K562 (cell line): ENCODE results near the gene SRCAP. TPM values are rescaled to one million over a fixed set of nuclear protein-coding genes. Genes with fewer than 3 reads are reported as not detected.

Experiments used
- DIDO1 ChIP-seq: fragments of 450-650 bp; IDR thresholded peaks from 2 replicates; pipeline ENCODE4 v1.6.1; 2016; ENCODE audit warnings: low read depth, missing biosample characterization, missing genetic modification characterization
- DPF2 ChIP-seq: fragments of 450-650 bp; IDR thresholded peaks from 2 replicates; pipeline ENCODE4 v1.6.1; 2016
- ELF4 ChIP-seq: fragments of 450-650 bp; formaldehyde crosslinking; IDR thresholded peaks from 2 replicates; pipeline ENCODE4 v1.4.0; 2022; ENCODE audit warnings: missing genetic modification characterization
- MAZ ChIP-seq, 2 experiments: fragments of 450-650 bp in 1 of 2; sonication (generic) in 1 of 2; formaldehyde crosslinking; IDR thresholded peaks in 1 of 2; conservative IDR thresholded peaks in 1 of 2; 2 replicates each; pipeline versions ENCODE4 v1.4.0 to v1.5.0; 2020; ENCODE audit warnings: mild to moderate bottlenecking in 1 of 2, missing genetic modification reagents in 1 of 2
- MED1 ChIP-seq: sonication (generic); formaldehyde crosslinking; IDR thresholded peaks from 2 replicates; pipeline ENCODE4 v1.8.1; 2023; ENCODE audit warnings: missing genetic modification reagents, borderline replicate concordance
- MEIS2 ChIP-seq: fragments of 450-650 bp; IDR thresholded peaks from 2 replicates; pipeline ENCODE4 v1.6.1; 2014; ENCODE audit warnings: mild to moderate bottlenecking; ENCODE audit not compliant: partially characterized antibody
- POLR2AphosphoS2 ChIP-seq: IDR thresholded peaks from 2 replicates; pipeline ENCODE4 v1.6.1; 2012; ENCODE audit warnings: low read length, improper control_type of control experiment
- POLR2G ChIP-seq: fragments of 200-400 bp; formaldehyde crosslinking; IDR thresholded peaks from 2 replicates; pipeline ENCODE4 v1.6.1; 2017; ENCODE audit warnings: low read depth, mild to moderate bottlenecking, antibody characterized with exemption, low read length, moderate library complexity
- POLR2H ChIP-seq: IDR thresholded peaks from 2 replicates; pipeline ENCODE4 v1.6.1; 2016; ENCODE audit warnings: missing genetic modification characterization, low read depth, mild to moderate bottlenecking, control low read depth, missing compliant biosample characterization, moderate library complexity
- RBM17 ChIP-seq: fragments of 200-400 bp; formaldehyde crosslinking; IDR thresholded peaks from 2 replicates; pipeline ENCODE4 v1.6.1; 2017; ENCODE audit warnings: low read depth, mild to moderate bottlenecking, low read length, borderline replicate concordance
- TEAD1 ChIP-seq, 2 experiments: fragments of 450-650 bp in 1 of 2; sonication (generic) in 1 of 2; formaldehyde crosslinking; IDR thresholded peaks; 2 replicates each; pipeline versions ENCODE4 v1.4.0 to v1.8.0; 2020 to 2022; ENCODE audit warnings: mild to moderate bottlenecking in 2 of 2, missing genetic modification reagents in 1 of 2
- TEAD4 ChIP-seq, 2 experiments: sonication (generic) in 1 of 2; formaldehyde crosslinking in 1 of 2; IDR thresholded peaks; 2 replicates each; pipeline versions ENCODE4 v1.6.1 to v1.8.0; 2012 to 2022; ENCODE audit warnings: borderline replicate concordance in 1 of 2, inconsistent platforms in 1 of 2, low read length in 1 of 2, mild to moderate bottlenecking in 1 of 2, missing genetic modification reagents in 1 of 2
- TOE1 ChIP-seq, 2 experiments: fragments of 450-650 bp in 1 of 2; sonication (generic) in 1 of 2; formaldehyde crosslinking in 1 of 2; IDR thresholded peaks; 2 replicates each; pipeline versions ENCODE4 v1.7.1 to v1.8.0; 2016 to 2022; ENCODE audit warnings: borderline replicate concordance in 2 of 2, mild to moderate bottlenecking in 2 of 2, antibody characterized with exemption in 1 of 2, inconsistent platforms in 1 of 2, low read depth in 1 of 2, missing genetic modification reagents in 1 of 2, moderate library complexity in 1 of 2
- ZBTB12 ChIP-seq: fragments of 250-450 bp; sonication (Bioruptor Pico); IDR thresholded peaks from 2 replicates; pipeline ENCODE4 v1.4.0; 2020
- ZBTB7A ChIP-seq: IDR thresholded peaks from 2 replicates; pipeline ENCODE4 v1.6.1; 2011; ENCODE audit warnings: low read depth, mild to moderate bottlenecking, low read length, moderate library complexity, borderline replicate concordance; ENCODE audit not compliant: control insufficient read depth
- ZBTB9 ChIP-seq: fragments of 450-650 bp; formaldehyde crosslinking; IDR thresholded peaks from 2 replicates; pipeline ENCODE4 v1.4.0; 2020; ENCODE audit warnings: mild to moderate bottlenecking, moderate library complexity
- ZNF121 ChIP-seq: sonication (generic); formaldehyde crosslinking; conservative IDR thresholded peaks from 2 replicates; pipeline ENCODE4 v1.8.0; 2022; ENCODE audit warnings: missing genetic modification reagents
- polyA plus RNA-seq, 8 experiments: library from polyadenylated mRNA; depleted of rRNA in 4 of 8; stranded (reverse) in 5 of 8; unstranded in 3 of 8; fragments of >200 nt; fragmentation: Nextera tagmentation in 2 of 8; fragmentation: Illumina TruSeq in 1 of 8; extraction: Ambion mirVana in 2 of 8; extraction: Trizol in 1 of 8; gene quantifications; 2 replicates each; pipeline versions ENCODE4 v1.2.1 to v1.2.3, GENCODE V29; 2011 to 2014; ENCODE audit warnings: inconsistent platforms in 1 of 8, missing spikeins in 1 of 8
- total RNA-seq, 7 experiments: library from RNA; depleted of rRNA in 6 of 7; stranded (reverse); fragments of >200 nt in 6 of 7; fragmentation: Illumina TruSeq in 2 of 7; extraction: Trizol in 2 of 7; gene quantifications; 2 replicates each; pipeline versions ENCODE4 v1.2.1 to v1.2.3, GENCODE V29; 2011 to 2021; ENCODE audit warnings: low replicate concordance in 1 of 7
- TF ChIP-seq, protein P1 (sequence below): fragments of 450-650 bp; formaldehyde crosslinking; IDR thresholded peaks from 2 replicates; pipeline ENCODE4 v1.4.0; 2020; ENCODE audit warnings: mild to moderate bottlenecking, mixed read lengths
- TF ChIP-seq, protein P2 (sequence below): fragments of 450-650 bp; IDR thresholded peaks from 2 replicates; pipeline ENCODE4 v1.6.1; 2017; ENCODE audit warnings: antibody characterized with exemption

SRCAP gene
- total and polyA plus RNA-seq, 9 of the 15 experiments (the other 6 are each of a cell fraction or from before 2014, with no cell fraction given): 0.21 to 62.6 (median 5.8) TPM

DNA sequence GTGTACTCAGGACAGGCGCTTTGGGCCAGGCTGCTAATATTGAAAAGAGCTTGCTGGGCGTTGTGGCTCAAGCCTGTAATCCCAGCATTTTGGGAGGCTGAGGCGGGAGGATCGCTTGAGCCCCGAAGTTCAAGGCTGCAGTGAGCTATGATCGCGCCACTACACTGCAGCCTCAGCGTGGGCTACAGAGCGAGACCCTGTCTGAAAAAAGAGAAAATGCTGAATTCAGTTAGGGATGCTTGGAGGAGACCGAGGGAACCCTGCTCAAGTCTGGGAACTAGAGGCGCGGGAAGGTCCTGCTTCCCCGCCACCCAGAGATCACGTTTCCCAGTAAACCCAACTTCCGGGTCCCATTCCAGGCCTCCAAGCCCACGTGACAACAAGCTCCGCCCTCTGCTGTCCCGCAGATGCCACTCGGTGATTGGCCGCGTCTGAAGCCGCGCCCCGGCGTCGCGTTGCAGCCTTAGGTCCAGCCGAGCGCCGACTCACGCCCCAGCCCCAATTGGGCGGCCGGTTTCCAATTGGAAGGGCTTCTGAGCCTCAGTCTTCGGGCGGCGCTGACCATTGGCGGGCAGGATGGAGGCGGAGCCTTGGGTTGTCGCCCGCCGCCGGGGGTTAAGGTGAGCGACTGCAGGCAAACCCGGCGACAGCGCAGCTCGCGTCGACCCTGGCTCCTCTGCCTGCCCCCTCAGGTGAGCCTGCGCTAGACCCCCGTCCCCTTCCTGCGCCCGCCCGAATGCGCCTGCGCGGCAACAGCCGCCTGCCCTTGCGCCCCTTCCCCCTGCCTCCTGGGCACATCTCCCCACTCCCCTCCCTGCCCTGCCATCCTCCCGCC, 49.0 kb downstream of the SRCAP start, which contains the start of gene PHKG2 (continued):
- peak; percentile 88 for TF ChIP-seq ELF4 (CRISPR knock-in tag)
- TF ChIP-seq DIDO1 (tag): peak; percentile 50; the same call in 1 of the 2 replicates
- peak; percentile 95; the same call in 1 of the 2 replicates for TF ChIP-seq TOE1 (IDR thresholded peaks at IDR 0.05; ENCODE audit: borderline replicate concordance)
- 0 out of 2 replicates have a peak, but pooled peaks have one; percentile 62 for TF ChIP-seq TOE1 (CRISPR knock-in tag; IDR thresholded peaks at IDR 0.05; ENCODE audit: borderline replicate concordance, low read depth)
- peak in 1 of 2 experiments; percentile 61; a peak in 3 of 4 replicates for TF ChIP-seq MAZ (CRISPR knock-in tag; conservative IDR thresholded peaks at IDR 0.05 in 1 of 2, IDR thresholded peaks at IDR 0.05 in 1 of 2)
- TF ChIP-seq RBM17: no peak
- TF ChIP-seq, protein P1, sequence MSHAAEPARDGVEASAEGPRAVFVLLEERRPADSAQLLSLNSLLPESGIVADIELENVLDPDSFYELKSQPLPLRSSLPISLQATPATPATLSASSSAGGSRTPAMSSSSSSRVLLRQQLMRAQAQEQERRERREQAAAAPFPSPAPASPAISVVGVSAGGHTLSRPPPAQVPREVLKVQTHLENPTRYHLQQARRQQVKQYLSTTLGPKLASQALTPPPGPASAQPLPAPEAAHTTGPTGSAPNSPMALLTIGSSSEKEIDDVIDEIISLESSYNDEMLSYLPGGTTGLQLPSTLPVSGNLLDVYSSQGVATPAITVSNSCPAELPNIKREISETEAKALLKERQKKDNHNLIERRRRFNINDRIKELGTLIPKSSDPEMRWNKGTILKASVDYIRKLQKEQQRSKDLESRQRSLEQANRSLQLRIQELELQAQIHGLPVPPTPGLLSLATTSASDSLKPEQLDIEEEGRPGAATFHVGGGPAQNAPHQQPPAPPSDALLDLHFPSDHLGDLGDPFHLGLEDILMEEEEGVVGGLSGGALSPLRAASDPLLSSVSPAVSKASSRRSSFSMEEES: peak; percentile 95
- no peak for TF ChIP-seq MED1 (CRISPR knock-in tag)
- no peak for TF ChIP-seq DPF2
- TF ChIP-seq, protein P2, sequence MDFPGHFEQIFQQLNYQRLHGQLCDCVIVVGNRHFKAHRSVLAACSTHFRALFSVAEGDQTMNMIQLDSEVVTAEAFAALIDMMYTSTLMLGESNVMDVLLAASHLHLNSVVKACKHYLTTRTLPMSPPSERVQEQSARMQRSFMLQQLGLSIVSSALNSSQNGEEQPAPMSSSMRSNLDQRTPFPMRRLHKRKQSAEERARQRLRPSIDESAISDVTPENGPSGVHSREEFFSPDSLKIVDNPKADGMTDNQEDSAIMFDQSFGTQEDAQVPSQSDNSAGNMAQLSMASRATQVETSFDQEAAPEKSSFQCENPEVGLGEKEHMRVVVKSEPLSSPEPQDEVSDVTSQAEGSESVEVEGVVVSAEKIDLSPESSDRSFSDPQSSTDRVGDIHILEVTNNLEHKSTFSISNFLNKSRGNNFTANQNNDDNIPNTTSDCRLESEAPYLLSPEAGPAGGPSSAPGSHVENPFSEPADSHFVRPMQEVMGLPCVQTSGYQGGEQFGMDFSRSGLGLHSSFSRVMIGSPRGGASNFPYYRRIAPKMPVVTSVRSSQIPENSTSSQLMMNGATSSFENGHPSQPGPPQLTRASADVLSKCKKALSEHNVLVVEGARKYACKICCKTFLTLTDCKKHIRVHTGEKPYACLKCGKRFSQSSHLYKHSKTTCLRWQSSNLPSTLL: no peak
- no peak for TF ChIP-seq ZBTB9 (CRISPR knock-in tag)
- TF ChIP-seq ZBTB12 (CRISPR knock-in tag): 0 out of 2 replicates have a peak, but pooled peaks have one; percentile 7
- peak; percentile 52; the same call in 1 of the 2 replicates for TF ChIP-seq ZBTB7A
- TF ChIP-seq TEAD1 (CRISPR knock-in tag; IDR thresholded peaks at IDR 0.05): peak in 1 of 2 experiments; percentile 74; a peak in 2 of 4 replicates
- peak; percentile 56 for TF ChIP-seq ZNF121
- peak; percentile 81 for TF ChIP-seq POLR2H (tag)
- peak; percentile 55; the same call in 1 of the 2 replicates for TF ChIP-seq POLR2AphosphoS2
- peak; percentile 40; the same call in 1 of the 2 replicates for TF ChIP-seq TEAD4 (IDR thresholded peaks at IDR 0.05; ENCODE audit: low read length)
- TF ChIP-seq TEAD4 (CRISPR knock-in tag; IDR thresholded peaks at IDR 0.05; ENCODE audit: borderline replicate concordance): no peak
- peak; percentile 89 for TF ChIP-seq POLR2G
- peak; percentile 66 for TF ChIP-seq MEIS2
